Neural progenitor cell (in vitro differentiated cells): ENCODE measurements around the gene TRIM14.

Experiments used
- CTCF ChIP-seq: fragments of 200-600 bp; sonication (generic); IDR thresholded peaks from 2 replicates; pipeline ENCODE4 v1.5.1; 2017; ENCODE audit warnings: antibody characterized with exemption, mild to moderate bottlenecking
- EZH2 ChIP-seq: fragments of 200-600 bp; sonication (generic); IDR thresholded peaks from 2 replicates; pipeline ENCODE4 v1.6.1; 2017; ENCODE audit warnings: antibody characterized with exemption, mild to moderate bottlenecking, moderate library complexity
- EZH2phosphoT487 ChIP-seq: fragments of 200-600 bp; sonication (generic); IDR thresholded peaks from 2 replicates; pipeline ENCODE4 v1.6.1; 2017; ENCODE audit warnings: antibody characterized with exemption

- TF ChIP-seq CTCF (no peak), EZH2 (no peak), EZH2phosphoT487 (no peak)
Observed at GRCh38 chr9:98031935-98032334, 87.1 kb downstream of the TRIM14 start.
